Measurements from ENCODE around the gene PTPRZ1.

GRCh38 chr7:122054393-122054792 lies 181.4 kb downstream of the PTPRZ1 start:
- TF ChIP-seq POLR2A (IDR thresholded peaks at IDR 0.05) (no peak), POLR2AphosphoS5 (IDR thresholded peaks at IDR 0.05; ENCODE audit: insufficient read depth in 1 of 2, low read depth in 1 of 2) (no peak)

Measured in vagina (tissue), 2 donors.